Fibroblast of villous mesenchyme (primary cell): Measurements from ENCODE around the gene MAP2K3. TPM values are rescaled to one million over a fixed set of nuclear protein-coding genes. Genes with fewer than 3 reads are reported as not detected.

Experiments used
- DNase-seq: peaks from one replicate; pipeline ENCODE4 v3.0.0-alpha.2; 2010; ENCODE audit warnings: low read depth
- H3K4me3 ChIP-seq: 2 replicates; pipeline ENCODE4 v1.5.1; 2011; ENCODE audit warnings: low read depth, mild to moderate bottlenecking, low read length
- total RNA-seq: library from RNA; depleted of rRNA; stranded (reverse); fragments of >200 nt; gene quantifications from 2 replicates; pipeline ENCODE4 v1.2.3, GENCODE V29; 2012
- TF ChIP-seq, protein P1 (sequence below): IDR thresholded peaks from 2 replicates; pipeline ENCODE4 v1.5.1; 2012; ENCODE audit warnings: low read depth, mild to moderate bottlenecking, low read length; ENCODE audit not compliant: insufficient read depth

MAP2K3 gene
- total RNA-seq, 1 donor, result 30.7 TPM

DNA sequence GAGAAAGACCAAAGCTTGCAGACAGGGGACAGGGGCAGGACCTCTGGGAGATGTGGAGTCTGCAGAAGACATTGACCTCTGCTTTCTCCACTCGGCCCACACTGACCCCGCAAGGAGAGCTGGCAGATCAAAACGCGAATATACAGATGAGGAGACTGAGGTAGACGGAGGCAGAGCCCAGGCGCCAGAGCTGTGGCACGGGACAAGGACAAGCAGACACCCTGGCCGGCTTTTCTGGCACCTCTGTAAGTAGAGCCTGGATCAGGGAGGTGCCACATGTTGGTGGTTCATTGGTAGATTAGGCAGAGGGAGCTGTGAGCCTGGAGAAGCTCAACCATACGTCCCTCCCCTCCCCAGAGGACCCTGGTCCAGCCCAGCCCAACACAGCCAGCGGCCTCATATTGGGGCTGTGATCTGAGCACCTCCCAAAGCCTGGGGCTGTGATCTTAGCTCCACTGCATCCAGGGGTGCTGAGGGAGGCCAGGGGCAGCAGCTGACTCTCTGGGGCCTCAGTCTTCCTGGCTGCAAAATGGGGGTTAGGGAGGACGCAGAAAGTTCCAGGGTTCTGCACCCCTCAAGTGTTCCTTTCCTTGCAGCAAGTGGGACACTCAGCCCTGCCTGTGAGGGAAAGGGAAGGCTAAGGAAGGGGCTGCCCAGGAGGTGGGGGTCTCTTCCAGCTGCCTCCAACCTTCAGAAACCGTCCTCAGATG is 35.3 kb upstream of the MAP2K3 start:
- TF ChIP-seq, protein P1, sequence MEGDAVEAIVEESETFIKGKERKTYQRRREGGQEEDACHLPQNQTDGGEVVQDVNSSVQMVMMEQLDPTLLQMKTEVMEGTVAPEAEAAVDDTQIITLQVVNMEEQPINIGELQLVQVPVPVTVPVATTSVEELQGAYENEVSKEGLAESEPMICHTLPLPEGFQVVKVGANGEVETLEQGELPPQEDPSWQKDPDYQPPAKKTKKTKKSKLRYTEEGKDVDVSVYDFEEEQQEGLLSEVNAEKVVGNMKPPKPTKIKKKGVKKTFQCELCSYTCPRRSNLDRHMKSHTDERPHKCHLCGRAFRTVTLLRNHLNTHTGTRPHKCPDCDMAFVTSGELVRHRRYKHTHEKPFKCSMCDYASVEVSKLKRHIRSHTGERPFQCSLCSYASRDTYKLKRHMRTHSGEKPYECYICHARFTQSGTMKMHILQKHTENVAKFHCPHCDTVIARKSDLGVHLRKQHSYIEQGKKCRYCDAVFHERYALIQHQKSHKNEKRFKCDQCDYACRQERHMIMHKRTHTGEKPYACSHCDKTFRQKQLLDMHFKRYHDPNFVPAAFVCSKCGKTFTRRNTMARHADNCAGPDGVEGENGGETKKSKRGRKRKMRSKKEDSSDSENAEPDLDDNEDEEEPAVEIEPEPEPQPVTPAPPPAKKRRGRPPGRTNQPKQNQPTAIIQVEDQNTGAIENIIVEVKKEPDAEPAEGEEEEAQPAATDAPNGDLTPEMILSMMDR, result no peak
- no peak for DNase-seq
- H3K4me3 ChIP-seq, result no peak overlapping the region

DNA sequence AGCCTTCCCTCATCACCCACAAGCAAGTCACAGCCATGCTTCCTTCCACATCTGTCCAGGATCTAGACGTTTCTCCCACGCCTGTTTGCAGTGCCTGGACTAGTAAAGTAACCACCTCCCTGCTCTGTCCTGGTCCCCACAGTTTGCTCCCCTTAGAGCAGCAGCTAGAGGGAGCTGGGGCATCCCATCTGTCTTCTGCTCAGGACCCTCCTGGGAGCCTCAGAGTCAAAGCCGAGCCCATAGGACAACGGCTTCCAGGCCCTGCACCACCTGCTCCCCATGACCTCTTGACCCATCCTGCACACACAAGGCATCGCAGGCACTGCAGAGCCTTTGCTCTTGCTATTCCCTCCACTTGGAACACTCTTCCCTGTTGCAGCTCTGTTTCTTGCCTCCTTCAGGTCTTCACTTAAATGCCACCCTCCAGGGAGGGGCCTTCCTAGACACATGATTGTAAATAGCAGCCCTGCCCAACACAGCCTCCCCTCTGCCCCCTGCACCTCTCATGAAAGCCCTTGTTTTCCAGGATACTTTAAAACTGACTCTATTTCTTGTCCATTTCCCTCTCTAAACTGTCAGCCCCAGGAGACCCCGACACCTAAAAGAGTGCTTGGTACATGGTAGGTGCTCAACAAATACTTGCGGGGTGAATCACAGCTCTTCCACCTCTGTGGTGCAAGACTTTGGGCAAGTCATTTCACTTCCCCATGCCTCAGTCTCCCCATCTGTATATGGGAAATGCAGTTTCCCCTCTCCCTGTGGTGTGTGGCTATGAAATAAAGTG is 34.4 kb upstream of the MAP2K3 start:
- DNase-seq, result no peak
- TF ChIP-seq, protein P1, result peak; percentile 3
- no peak overlapping the region for H3K4me3 ChIP-seq

DNA sequence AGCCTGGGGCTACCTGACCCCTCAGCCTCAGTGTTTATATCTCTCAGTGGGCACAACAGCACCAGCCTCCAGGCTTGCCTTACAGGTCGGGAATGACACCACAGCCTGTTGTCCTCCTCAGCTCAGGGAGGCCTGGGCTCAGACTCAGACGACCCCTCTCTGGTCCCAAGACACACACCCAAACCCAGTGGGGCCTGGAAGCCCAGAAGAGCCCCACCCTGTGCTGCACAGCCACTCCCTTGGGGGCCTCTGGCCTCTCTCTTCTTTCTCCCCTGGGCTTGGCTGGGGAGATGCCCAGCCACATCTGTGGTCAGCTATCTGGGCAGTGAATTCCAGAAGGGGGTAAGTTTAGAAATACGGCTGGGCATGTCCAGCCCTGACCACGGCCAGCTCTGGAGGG is 33.7 kb upstream of the MAP2K3 start:
- H3K4me3 ChIP-seq, result no peak overlapping the region
- no peak for DNase-seq
- TF ChIP-seq, protein P1, result no peak

DNA sequence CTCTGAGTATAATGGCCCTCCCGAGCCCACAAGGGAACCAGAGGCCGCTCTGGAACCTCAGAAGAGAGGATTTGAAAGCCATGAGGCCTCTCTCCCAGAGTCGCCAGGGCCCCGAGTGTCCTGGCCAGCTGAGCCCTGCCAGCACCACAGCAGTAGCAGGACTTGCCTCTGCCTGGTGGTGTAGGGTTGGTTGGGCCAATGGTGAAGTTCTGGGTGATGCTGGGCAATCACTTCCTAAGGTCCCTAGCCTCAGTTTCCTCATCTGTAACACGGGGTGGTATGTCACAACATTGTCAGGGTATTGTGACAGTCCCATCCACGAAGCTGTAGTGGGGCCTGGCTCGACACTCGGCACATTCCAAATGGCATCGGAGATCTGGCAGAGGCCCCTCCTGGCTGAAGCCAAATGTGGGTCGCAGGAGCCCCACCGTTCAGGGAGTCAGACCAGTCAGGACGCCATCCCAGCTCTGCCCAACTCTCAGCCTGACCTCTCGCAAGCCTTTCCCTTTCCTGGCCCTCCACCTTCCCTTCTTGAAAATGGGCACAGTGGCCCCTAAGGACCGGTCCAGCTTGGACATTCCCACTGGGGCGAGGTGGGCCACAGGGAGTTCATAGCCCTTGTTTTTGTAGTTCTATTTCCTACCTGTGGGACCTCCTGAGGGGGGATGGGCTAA is 33.0 kb upstream of the MAP2K3 start:
- DNase-seq, result no peak
- TF ChIP-seq, protein P1, result no peak
- H3K4me3 ChIP-seq, result no peak overlapping the region

DNA sequence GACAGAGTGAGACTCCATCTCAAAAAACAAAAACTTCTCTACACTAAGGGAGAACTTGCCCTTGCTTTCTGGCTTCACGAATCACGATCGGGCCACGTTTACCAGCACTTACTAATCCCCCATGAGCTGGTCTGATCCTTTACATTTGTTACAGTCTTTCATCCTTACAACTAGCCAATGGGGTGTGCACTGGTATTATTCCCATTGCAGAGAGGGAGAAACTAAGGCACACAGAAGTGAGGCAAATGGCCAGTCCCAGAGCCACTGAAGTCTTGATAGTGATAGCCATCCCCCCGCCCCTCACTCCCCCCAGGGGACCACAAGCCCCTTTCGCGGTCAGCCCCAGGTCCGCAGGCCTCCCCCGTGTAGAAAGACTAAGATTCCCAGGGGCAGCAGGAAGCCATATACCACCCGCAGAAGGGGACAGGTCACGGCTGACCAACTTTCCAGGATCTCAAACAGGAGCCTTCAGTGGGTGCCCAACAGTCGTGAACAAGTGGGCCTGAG is 32.2 kb upstream of the MAP2K3 start:
- TF ChIP-seq, protein P1, result no peak
- DNase-seq, result no peak
- peak overlapping the region; percentile 66 for H3K4me3 ChIP-seq

DNA sequence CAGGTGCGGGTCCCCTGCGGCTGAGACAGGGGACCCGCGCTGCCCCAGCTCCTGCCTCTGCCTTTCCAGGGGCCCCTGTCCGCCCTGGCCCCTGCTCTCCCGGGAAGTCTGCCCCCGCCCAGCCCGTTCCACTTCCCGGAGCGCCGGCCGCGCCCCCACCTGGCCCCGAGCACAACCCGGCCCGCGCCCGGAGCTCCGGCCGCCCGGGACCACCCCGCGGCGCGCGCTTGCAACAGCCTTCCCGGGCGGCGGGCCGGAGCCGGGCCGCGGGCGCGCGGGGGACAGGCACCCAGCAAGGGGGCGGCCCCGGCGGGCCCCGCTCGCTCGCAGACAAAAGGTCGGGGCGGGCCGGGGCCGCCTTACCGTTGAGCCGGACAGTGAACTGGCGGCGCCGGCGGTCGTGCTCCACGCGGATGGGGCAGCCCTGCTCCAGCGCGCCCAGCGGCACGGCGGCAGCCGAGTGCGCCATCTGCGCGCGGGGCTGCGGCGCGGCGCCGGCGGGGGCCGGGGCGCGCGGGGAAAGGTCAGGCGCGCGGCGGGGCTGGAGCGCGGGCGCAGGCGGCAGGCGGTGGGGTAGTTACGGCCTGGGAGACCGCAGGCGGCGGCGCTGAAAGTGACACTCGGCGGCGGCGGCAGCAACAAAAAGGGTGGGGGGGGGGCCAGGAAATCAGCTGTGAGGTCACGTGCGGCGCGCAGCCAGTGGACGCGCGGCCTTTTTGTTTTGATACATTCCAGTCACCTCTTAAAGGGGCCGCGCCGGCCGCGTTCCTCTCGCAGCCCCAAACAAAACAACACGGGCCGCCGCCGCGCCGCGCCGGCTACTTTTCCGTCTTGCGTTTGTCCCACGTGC is 31.5 kb upstream of the MAP2K3 start, which contains the start of gene NATD1:
Gene NATD1, minus strand, starts transcription at position 615 of the 850 bp plus-strand sequence. Its CDS starts 146 bp downstream, at position 469.
- peak; percentile 87 for DNase-seq
- H3K4me3 ChIP-seq, result peak within 1 kb of the TSS; percentile 66
- TF ChIP-seq, protein P1, result no peak
